ENCODE data around the gene KIF13A.
"Not testable (repeated sequence)": the region's sequence is repeated elsewhere in the genome, so short reads cannot be mapped to it uniquely, and the experiment has no call there.

Gene KIF13A

GRCh38 chr6:17971128-17972073, 16.0 kb downstream of the KIF13A start:
- no peak for DNase-seq (ENCODE audit: low read depth in 2 of 2, low spot score in 1 of 2)

GRCh38 chr6:17968876-17969275, 18.6 kb downstream of the KIF13A start:
- DNase-seq (ENCODE audit: low read depth in 2 of 2, low spot score in 1 of 2): no peak

- no peak for DNase-seq (ENCODE audit: low read depth in 2 of 2, low spot score in 1 of 2)
Measured at GRCh38 chr6:17967668-17968518, 19.5 kb downstream of the KIF13A start.

GRCh38 chr6:17966451-17966850, 21.0 kb downstream of the KIF13A start:
- DNase-seq (ENCODE audit: low read depth in 2 of 2, low spot score in 1 of 2): no peak

- no peak for DNase-seq (ENCODE audit: low read depth in 2 of 2, low spot score in 1 of 2)
Measured at GRCh38 chr6:17965397-17965796, 22.0 kb downstream of the KIF13A start.

DNA sequence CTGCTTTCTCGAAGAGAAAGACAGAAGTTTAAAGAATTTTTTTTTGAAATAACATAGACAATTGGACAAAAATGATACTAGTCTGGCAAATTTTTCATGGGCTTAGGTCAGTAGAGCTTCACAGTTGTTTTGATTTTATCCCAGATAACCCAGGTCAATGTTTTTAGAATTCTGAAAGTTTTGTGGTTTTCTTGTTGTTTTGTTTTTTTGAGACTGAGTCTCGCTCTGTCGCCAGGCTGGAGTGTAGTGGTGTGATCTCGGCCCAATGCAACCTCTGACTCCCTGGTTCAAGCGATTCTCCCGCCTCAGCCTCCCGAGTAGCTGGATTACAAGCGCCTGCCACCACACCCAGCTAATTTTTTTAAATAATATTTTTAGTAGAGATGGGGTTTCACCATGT, 22.8 kb downstream of the KIF13A start:
- DNase-seq (ENCODE audit: low read depth in 2 of 2, low spot score in 1 of 2): no peak

- DNase-seq (ENCODE audit: low read depth in 2 of 2, low spot score in 1 of 2): no peak
Measured at GRCh38 chr6:17962436-17963031, 24.9 kb downstream of the KIF13A start.

- no peak for DNase-seq (ENCODE audit: low read depth in 2 of 2, low spot score in 1 of 2)
Measured at GRCh38 chr6:17959302-17959701, 28.1 kb downstream of the KIF13A start.

DNA sequence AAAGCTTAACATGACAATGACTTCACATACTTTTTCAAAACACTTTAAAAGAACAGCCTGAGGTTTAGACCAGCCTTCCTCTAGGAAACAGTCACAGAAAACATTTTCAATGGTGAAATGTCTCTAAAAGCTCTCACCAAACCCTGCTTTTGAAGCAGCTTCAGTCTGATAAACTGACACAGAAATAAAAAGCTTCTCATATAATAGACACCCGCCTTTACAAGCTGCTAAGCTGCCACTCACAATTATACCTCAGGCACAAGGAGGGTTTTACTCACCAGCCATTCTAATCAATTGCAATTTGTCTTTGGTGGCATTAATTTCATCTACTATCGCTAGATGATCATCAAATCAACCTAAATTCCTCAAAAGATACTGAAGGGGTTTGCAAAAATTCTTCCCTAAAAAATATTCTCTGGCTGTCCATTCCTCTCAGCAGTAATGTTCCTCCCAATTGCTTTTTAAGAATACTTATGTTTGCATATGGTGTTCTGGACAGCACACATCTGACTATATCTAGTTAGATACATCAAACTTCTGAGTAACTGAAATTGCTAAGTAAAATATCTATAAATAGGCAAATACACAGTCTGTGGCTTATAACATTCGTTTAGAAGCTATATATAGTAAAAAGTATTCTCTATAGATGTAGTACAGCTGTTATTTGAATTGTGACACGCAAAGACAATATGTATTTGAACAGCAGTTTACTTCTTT, 29.4 kb downstream of the KIF13A start:
- no peak for DNase-seq (ENCODE audit: low read depth in 2 of 2, low spot score in 1 of 2)

GRCh38 chr6:17957498-17957897, 29.9 kb downstream of the KIF13A start:
- DNase-seq (ENCODE audit: low read depth in 2 of 2, low spot score in 1 of 2): no peak

DNA sequence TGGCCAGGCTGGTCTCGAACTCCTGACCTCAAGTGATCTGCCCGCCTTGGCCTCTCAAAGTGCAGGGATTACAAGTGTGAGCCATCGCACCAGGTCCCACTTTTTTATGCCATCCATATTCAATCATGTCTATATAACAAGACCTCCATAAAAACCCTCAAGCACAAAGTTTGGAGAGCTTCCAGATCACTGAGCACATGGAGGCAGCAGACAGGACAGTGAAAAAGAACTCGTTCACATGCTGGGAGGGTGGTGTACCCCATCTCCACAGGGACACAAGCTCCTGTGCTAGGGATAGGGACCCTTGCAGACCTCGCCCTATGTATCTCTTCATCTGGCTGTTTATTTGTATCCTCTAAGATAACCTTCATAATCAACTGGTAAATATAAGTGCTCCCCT, 30.3 kb downstream of the KIF13A start:
- DNase-seq (ENCODE audit: low read depth in 2 of 2, low spot score in 1 of 2): no peak

- DNase-seq (ENCODE audit: low read depth in 2 of 2, low spot score in 1 of 2): no peak
Measured at GRCh38 chr6:17950095-17950494, 37.3 kb downstream of the KIF13A start.

- no peak for DNase-seq (ENCODE audit: low read depth in 2 of 2, low spot score in 1 of 2)
Measured at GRCh38 chr6:17949168-17949567, 38.3 kb downstream of the KIF13A start.

DNA sequence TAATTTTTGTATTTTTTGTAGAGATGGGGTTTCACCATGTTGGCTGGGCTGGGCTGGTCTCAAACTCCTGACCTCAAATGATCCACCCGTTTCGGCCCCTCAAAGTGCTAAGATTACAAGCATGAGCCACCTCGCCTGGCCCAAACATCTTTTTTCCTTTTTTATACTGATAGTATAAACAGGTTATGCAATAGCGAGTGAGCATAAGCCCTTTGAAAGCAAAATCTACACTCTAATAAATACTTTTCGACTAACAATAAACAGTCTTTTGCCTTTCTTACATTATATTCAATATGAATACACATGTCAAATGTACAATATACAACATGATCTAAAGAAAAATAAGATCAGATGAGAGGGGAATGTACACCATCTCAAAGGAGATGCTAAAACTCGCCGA, 38.7 kb downstream of the KIF13A start:
- DNase-seq (ENCODE audit: low read depth in 2 of 2, low spot score in 1 of 2): no peak

DNA sequence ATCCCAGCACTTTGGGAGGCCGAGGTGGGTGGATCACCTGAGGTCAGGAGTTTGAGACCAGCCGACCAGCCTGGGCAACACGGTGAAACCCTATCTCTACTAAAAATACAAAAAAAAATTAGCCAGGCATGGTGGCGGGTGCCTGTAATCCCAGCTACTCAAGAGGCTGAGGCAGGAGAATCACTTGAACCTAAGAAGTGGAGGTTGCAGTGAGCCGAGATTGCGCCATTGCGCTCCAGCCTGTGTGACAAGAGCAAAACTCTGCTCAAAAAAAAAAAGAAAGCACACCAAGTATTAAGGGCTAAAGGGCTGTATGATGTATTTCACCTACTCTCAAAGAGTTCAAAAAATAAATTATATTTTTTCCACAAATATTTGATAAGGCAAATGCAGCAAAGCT, 39.9 kb downstream of the KIF13A start:
- DNase-seq (ENCODE audit: low read depth in 2 of 2, low spot score in 1 of 2): not testable (repeated sequence)

- DNase-seq (ENCODE audit: low read depth in 2 of 2, low spot score in 1 of 2): no peak
Measured at GRCh38 chr6:17945575-17945974, 41.9 kb downstream of the KIF13A start.

GRCh38 chr6:17945111-17945510, 42.3 kb downstream of the KIF13A start:
- no peak for DNase-seq (ENCODE audit: low read depth in 2 of 2, low spot score in 1 of 2)

DNA sequence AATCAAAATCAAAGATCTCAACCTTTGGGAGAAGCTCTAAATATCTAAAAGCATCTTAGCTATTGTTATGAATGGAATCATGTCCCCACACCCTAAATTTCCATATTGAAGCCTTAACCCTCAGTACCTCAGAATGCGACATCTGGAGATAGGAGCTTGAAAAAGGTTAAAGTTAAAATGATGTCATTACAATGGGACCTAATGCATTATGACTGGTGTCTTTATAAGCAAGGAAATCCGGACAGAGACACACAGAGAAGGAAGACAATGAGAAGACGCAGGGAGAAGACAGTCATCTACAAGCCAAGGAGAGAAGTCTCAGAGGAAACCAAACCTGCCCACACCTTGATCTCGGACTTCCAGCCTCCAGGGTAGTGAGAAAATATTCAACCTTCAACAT, 46.1 kb downstream of the KIF13A start:
- DNase-seq (ENCODE audit: low read depth in 2 of 2, low spot score in 1 of 2): no peak

- no peak for DNase-seq (ENCODE audit: low read depth in 2 of 2, low spot score in 1 of 2)
Measured at GRCh38 chr6:17940151-17940792, 47.2 kb downstream of the KIF13A start.

- no peak for DNase-seq (ENCODE audit: low read depth in 2 of 2, low spot score in 1 of 2)
Measured at GRCh38 chr6:17938901-17939300, 48.5 kb downstream of the KIF13A start.

Data from stimulated activated CD8-positive, alpha-beta memory T cell treated with anti-CD3 and anti-CD28 coated beads, Interleukin-4, amount 100 ng/mL, for 4 hours (primary cell).